ENCODE results near the gene CBLB. TPM values are rescaled to one million over a fixed set of nuclear protein-coding genes. Genes with fewer than 3 reads are reported as not detected.

CBLB gene
- total and polyA plus RNA-seq, 2 experiments from 2014 or later: 36.6 to 41.9 TPM

- peaks cover 15% of the 10 kb centered on the region for H3K36me3 ChIP-seq (ENCODE audit: low read depth)
- H3K9ac ChIP-seq: peak overlapping the region; percentile 8; the same call in 1 of the 2 replicates
- H3K4me1 ChIP-seq (ENCODE audit: insufficient read depth): peaks cover 48% of the 10 kb centered on the region
- no peak overlapping the region for H2AFZ ChIP-seq
- no peaks in the 10 kb centered on the region for H3K9me2 ChIP-seq (ENCODE audit: insufficient read depth)
- no peak overlapping the region for H3K4me2 ChIP-seq (ENCODE audit: unreplicated experiment)
- no peaks in the 10 kb centered on the region for H4K20me1 ChIP-seq (ENCODE audit: insufficient read depth)
- 90% methylated on average over 1 of the region's 1 CpG for WGBS, 2 experiments (ENCODE audit: low coverage in 1 of 2, low lambda C conversion rate in 2 of 2, missing lambda C conversion rate in 2 of 2)
- TF ChIP-seq EZH2 (IDR thresholded peaks at IDR 0.05; ENCODE audit: insufficient read depth, poor library complexity, severe bottlenecking) (no peak), EZH2phosphoT487 (IDR thresholded peaks at IDR 0.05; ENCODE audit: insufficient read depth, low read depth) (no peak)
- in situ Hi-C loops (cut with MboI): no loop called here
- H3F3A ChIP-seq (ENCODE audit: insufficient read depth): peaks cover 65% of the 10 kb centered on the region
- peaks cover 100% of the 10 kb centered on the region for H3K79me2 ChIP-seq (ENCODE audit: insufficient read depth)
- peak; percentile 29 for DNase-seq
- H3K4me3 ChIP-seq: no peak overlapping the region
- no peaks in the 10 kb centered on the region for H3K9me3 ChIP-seq (ENCODE audit: low read depth)
- H3K27me3 ChIP-seq (replicated peaks; ENCODE audit: insufficient read depth): no peaks in the 10 kb centered on the region
- H3K27ac ChIP-seq: peak overlapping the region; percentile 23; the same call in 1 of the 2 replicates
Observed at GRCh38 chr3:105798381-105798934, 70.4 kb downstream of the CBLB start.

- Histone ChIP-seq H3K9me3 (ENCODE audit: low read depth) (no peaks in the 10 kb centered on the region), H4K20me1 (ENCODE audit: insufficient read depth) (no peaks in the 10 kb centered on the region), H3K36me3 (ENCODE audit: low read depth) (0 out of 2 replicates have a peak, but pooled peaks cover 10% of the 10 kb centered on the region), H3K79me2 (ENCODE audit: insufficient read depth) (peaks cover 96% of the 10 kb centered on the region), H3K4me1 (ENCODE audit: insufficient read depth) (peaks cover 52% of the 10 kb centered on the region), H3K27me3 (replicated peaks; ENCODE audit: insufficient read depth) (no peaks in the 10 kb centered on the region), H3K9ac (peak overlapping the region; percentile 69), H3K27ac (peak overlapping the region; percentile 94), H3K4me2 (ENCODE audit: unreplicated experiment) (peak overlapping the region; percentile 64), H3K9me2 (ENCODE audit: insufficient read depth) (no peaks in the 10 kb centered on the region), H3K4me3 (peak overlapping the region; percentile 22; the same call in 1 of the 2 replicates), H2AFZ (no peak overlapping the region), H3F3A (ENCODE audit: insufficient read depth) (peaks cover 69% of the 10 kb centered on the region)
- DNase-seq: no peak
- TF ChIP-seq EZH2phosphoT487 (IDR thresholded peaks at IDR 0.05; ENCODE audit: insufficient read depth, low read depth) (no peak), EZH2 (IDR thresholded peaks at IDR 0.05; ENCODE audit: insufficient read depth, poor library complexity, severe bottlenecking) (no peak)
- in situ Hi-C loops (cut with MboI): no loop called here
- WGBS, 2 experiments (ENCODE audit: low coverage in 1 of 2, low lambda C conversion rate in 2 of 2, missing lambda C conversion rate in 2 of 2): 51 to 54% methylated on average over 2 of the region's 2 CpGs
Observed at GRCh38 chr3:105793040-105793439, 75.8 kb downstream of the CBLB start.

GRCh38 chr3:105791919-105792786, 76.7 kb downstream of the CBLB start:
- TF ChIP-seq EZH2phosphoT487 (IDR thresholded peaks at IDR 0.05; ENCODE audit: insufficient read depth, low read depth) (no peak), EZH2 (IDR thresholded peaks at IDR 0.05; ENCODE audit: insufficient read depth, poor library complexity, severe bottlenecking) (no peak)
- Histone ChIP-seq H3K9me3 (ENCODE audit: low read depth) (no peaks in the 10 kb centered on the region), H3K4me2 (ENCODE audit: unreplicated experiment) (peak overlapping the region; percentile 86), H3K27me3 (replicated peaks; ENCODE audit: insufficient read depth) (no peaks in the 10 kb centered on the region), H2AFZ (no peak overlapping the region), H3F3A (ENCODE audit: insufficient read depth) (peaks cover 77% of the 10 kb centered on the region), H3K36me3 (ENCODE audit: low read depth) (0 out of 2 replicates have a peak, but pooled peaks cover 8% of the 10 kb centered on the region), H4K20me1 (ENCODE audit: insufficient read depth) (no peaks in the 10 kb centered on the region), H3K9ac (peak overlapping the region; percentile 69), H3K9me2 (ENCODE audit: insufficient read depth) (no peaks in the 10 kb centered on the region), H3K79me2 (ENCODE audit: insufficient read depth) (peaks cover 96% of the 10 kb centered on the region), H3K4me3 (peak overlapping the region; percentile 57), H3K27ac (peak overlapping the region; percentile 94), H3K4me1 (ENCODE audit: insufficient read depth) (peaks cover 52% of the 10 kb centered on the region)
- in situ Hi-C loops (cut with MboI): no loop called here
- WGBS, 2 experiments (ENCODE audit: low coverage in 1 of 2, low lambda C conversion rate in 2 of 2, missing lambda C conversion rate in 2 of 2): 9 to 12% methylated on average over 6 of the region's 6 CpGs
- peak; percentile 99 for DNase-seq

- Histone ChIP-seq H3K4me3 (peak overlapping the region; percentile 57), H3K79me2 (ENCODE audit: insufficient read depth) (peaks cover 96% of the 10 kb centered on the region), H2AFZ (0 out of 2 replicates have a peak overlapping the region, but pooled peaks have one; percentile 16), H4K20me1 (ENCODE audit: insufficient read depth) (no peaks in the 10 kb centered on the region), H3K4me1 (ENCODE audit: insufficient read depth) (peaks cover 52% of the 10 kb centered on the region), H3K36me3 (ENCODE audit: low read depth) (0 out of 2 replicates have a peak, but pooled peaks cover 9% of the 10 kb centered on the region), H3K27me3 (replicated peaks; ENCODE audit: insufficient read depth) (no peaks in the 10 kb centered on the region), H3K27ac (peak overlapping the region; percentile 94), H3K9me3 (ENCODE audit: low read depth) (no peaks in the 10 kb centered on the region), H3K9ac (peak overlapping the region; percentile 69), H3K4me2 (ENCODE audit: unreplicated experiment) (peak overlapping the region; percentile 86), H3F3A (ENCODE audit: insufficient read depth) (peaks cover 71% of the 10 kb centered on the region), H3K9me2 (ENCODE audit: insufficient read depth) (no peaks in the 10 kb centered on the region)
- in situ Hi-C loops (cut with MboI): no loop called here
- WGBS, 2 experiments (ENCODE audit: low coverage in 1 of 2, low lambda C conversion rate in 2 of 2, missing lambda C conversion rate in 2 of 2): 1 to 2% methylated on average over 4 of the region's 4 CpGs
- peak; percentile 72 for DNase-seq
- no peak for TF ChIP-seq EZH2phosphoT487 (IDR thresholded peaks at IDR 0.05; ENCODE audit: insufficient read depth, low read depth)
- TF ChIP-seq EZH2 (IDR thresholded peaks at IDR 0.05; ENCODE audit: insufficient read depth, poor library complexity, severe bottlenecking): no peak
Observed at GRCh38 chr3:105791131-105791530, 77.7 kb downstream of the CBLB start.
